GM23338 (cell line): ENCODE measurements around the gene ERCC6.

Source experiments
- CREB1 ChIP-seq: fragments of 250-450 bp; sonication (Bioruptor Pico); IDR thresholded peaks from 2 replicates; pipeline ENCODE4 v1.5.0; 2020; ENCODE audit warnings: low read depth, mild to moderate bottlenecking, moderate library complexity
- CTCF ChIP-seq, 2 experiments: fragments of 200-600 bp in 1 of 2; sonication (generic) in 1 of 2; conservative IDR thresholded peaks; 2 replicates each; pipeline versions ENCODE4 v1.5.1 to v1.6.1; 2016 to 2017; ENCODE audit warnings: antibody characterized with exemption in 2 of 2, low read depth in 2 of 2, mild to moderate bottlenecking in 2 of 2, moderate library complexity in 1 of 2
- EZH2 ChIP-seq: fragments of 200-600 bp; sonication (generic); IDR thresholded peaks from one replicate; pipeline ENCODE4 v1.8.0; 2017; ENCODE audit warnings: antibody characterized with exemption, mild to moderate bottlenecking, low read depth; ENCODE audit not compliant: unreplicated experiment
- EZH2phosphoT487 ChIP-seq: fragments of 200-600 bp; sonication (generic); IDR thresholded peaks from one replicate; pipeline ENCODE4 v1.8.1; 2018; ENCODE audit warnings: antibody characterized with exemption; ENCODE audit not compliant: unreplicated experiment
- JUNB ChIP-seq: IDR thresholded peaks from one replicate; pipeline ENCODE4 v1.6.1; 2016; ENCODE audit warnings: antibody characterized with exemption; ENCODE audit not compliant: unreplicated experiment
- NANOG ChIP-seq: IDR thresholded peaks from 2 replicates; pipeline ENCODE4 v1.6.1; 2016; ENCODE audit warnings: antibody characterized with exemption, borderline replicate concordance
- POLR2AphosphoS5 ChIP-seq: IDR thresholded peaks from 2 replicates; pipeline ENCODE4 v1.6.1; 2016; ENCODE audit warnings: antibody characterized with exemption, low read depth
- REST ChIP-seq: IDR thresholded peaks from one replicate; pipeline ENCODE4 v1.6.1; 2018; ENCODE audit warnings: antibody characterized with exemption; ENCODE audit not compliant: unreplicated experiment
- STAT1 ChIP-seq: IDR thresholded peaks from one replicate; pipeline ENCODE4 v1.6.1; 2016; ENCODE audit warnings: antibody characterized with exemption; ENCODE audit not compliant: unreplicated experiment
- ZNF114 ChIP-seq: fragments of 250-450 bp; sonication (Bioruptor Pico); IDR thresholded peaks from 2 replicates; pipeline ENCODE4 v1.5.0; 2020; ENCODE audit warnings: mild to moderate bottlenecking, moderate library complexity
- ZNF331 ChIP-seq: fragments of 250-450 bp; sonication (Bioruptor Pico); IDR thresholded peaks from 2 replicates; pipeline ENCODE4 v1.5.0; 2020; ENCODE audit warnings: low read depth, mild to moderate bottlenecking, moderate library complexity

GRCh38 chr10:49560526-49560925 lies 21.6 kb upstream of the ERCC6 start:
- TF ChIP-seq CTCF (conservative IDR thresholded peaks at IDR 0.05; ENCODE audit: low read depth in 2 of 2), result no peak
- TF ChIP-seq EZH2, result no peak
- no peak for TF ChIP-seq NANOG
- TF ChIP-seq POLR2AphosphoS5, result no peak
- TF ChIP-seq REST, result no peak
- TF ChIP-seq JUNB, result no peak
- TF ChIP-seq CREB1, result no peak
- no peak for TF ChIP-seq EZH2phosphoT487
- no peak for TF ChIP-seq ZNF331 (CRISPR knock-in tag)
- TF ChIP-seq STAT1, result no peak
- no peak for TF ChIP-seq ZNF114
